Measurements from ENCODE around the gene LOXL1. TPM values are rescaled to one million over a fixed set of nuclear protein-coding genes. Genes with fewer than 3 reads are reported as not detected.

Gene LOXL1
- total RNA-seq, 4 donors from 2014 or later, result 1.8 to 8.3 (median 5.4) TPM

- Histone ChIP-seq H3K27ac (peak overlapping the region; percentile 68 to 94 (median 88)), H3K4me1 (peaks cover 3 to 19% (median 11%) of the 10 kb centered on the region in 4 donors), H3K9me3 (no peaks in the 10 kb centered on the region), H3K4me3 (no peak overlapping the region), H3K36me3 (no peaks in the 10 kb centered on the region), H3K27me3 (no peaks in the 10 kb centered on the region)
- no peak for DNase-seq
- TF ChIP-seq POLR2A (IDR thresholded peaks at IDR 0.05) (no peak), CTCF (IDR thresholded peaks at IDR 0.05) (no peak)
These were observed 26.1 kb downstream of the LOXL1 start for GRCh38 chr15:73952171-73952912.

GRCh38 chr15:73952913-73953750, 26.9 kb downstream of the LOXL1 start:
- no peak for TF ChIP-seq CTCF (IDR thresholded peaks at IDR 0.05)
- TF ChIP-seq POLR2A (IDR thresholded peaks at IDR 0.05), result no peak
- H3K9me3 ChIP-seq, result no peaks in the 10 kb centered on the region
- no peak for DNase-seq
- no peaks in the 10 kb centered on the region for H3K36me3 ChIP-seq
- H3K4me3 ChIP-seq, result no peak overlapping the region
- no peaks in the 10 kb centered on the region for H3K27me3 ChIP-seq
- H3K27ac ChIP-seq, result peak overlapping the region in 2 of 4 donors; percentile 17 to 94
- H3K4me1 ChIP-seq, result peaks cover 3 to 19% (median 11%) of the 10 kb centered on the region in 4 donors

- Histone ChIP-seq H3K9me3 (no peaks in the 10 kb centered on the region), H3K27ac (no peak overlapping the region), H3K4me3 (no peak overlapping the region), H3K36me3 (no peaks in the 10 kb centered on the region), H3K27me3 (no peaks in the 10 kb centered on the region), H3K4me1 (peaks cover 3 to 22% (median 12%) of the 10 kb centered on the region in 4 donors)
- no peak for DNase-seq
- TF ChIP-seq CTCF (IDR thresholded peaks at IDR 0.05), result no peak
- no peak for TF ChIP-seq POLR2A (IDR thresholded peaks at IDR 0.05)
These were observed 28.2 kb downstream of the LOXL1 start for GRCh38 chr15:73954188-73955145.

- Histone ChIP-seq H3K4me1 (peaks cover 3 to 22% (median 18%) of the 10 kb centered on the region in 4 donors), H3K36me3 (no peaks in the 10 kb centered on the region), H3K9me3 (no peaks in the 10 kb centered on the region), H3K27me3 (no peaks in the 10 kb centered on the region), H3K27ac (no peak overlapping the region), H3K4me3 (no peak overlapping the region)
- no peak for DNase-seq
- TF ChIP-seq CTCF (IDR thresholded peaks at IDR 0.05), result no peak
- TF ChIP-seq POLR2A (IDR thresholded peaks at IDR 0.05), result no peak
These were observed 29.1 kb downstream of the LOXL1 start for GRCh38 chr15:73955326-73955725.

All from Peyer's patch (tissue), 4 donors.